ENCODE data around the gene ZFP36L1. TPM values are rescaled to one million over a fixed set of nuclear protein-coding genes. Genes with fewer than 3 reads are reported as not detected.

The ZFP36L1 gene
- total and polyA plus RNA-seq, 9 of the 15 experiments (the other 6 are each of a cell fraction or from before 2014, with no cell fraction given) = 1.3 to 26.6 (median 3.7) TPM

- TF ChIP-seq ZNF318 (IDR thresholded peaks at IDR 0.05; ENCODE audit: borderline replicate concordance in 1 of 2, low read depth in 1 of 2) = no peak
- TF ChIP-seq NFIX (CRISPR knock-in tag; IDR thresholded peaks at IDR 0.05; ENCODE audit: low read depth) = no peak
- no peak for TF ChIP-seq TCF7 (IDR thresholded peaks at IDR 0.05; ENCODE audit: borderline replicate concordance)
- TF ChIP-seq ZNF124 (CRISPR knock-in tag; IDR thresholded peaks at IDR 0.05) = no peak
- 0 out of 2 replicates have a peak, but pooled peaks have one; percentile 37 for TF ChIP-seq BRD4 (IDR thresholded peaks at IDR 0.05)
- peak; percentile 93 for TF ChIP-seq CEBPG (CRISPR knock-in tag; IDR thresholded peaks at IDR 0.05)
- TF ChIP-seq CEBPG (tag; conservative IDR thresholded peaks at IDR 0.05 in 1 of 2, IDR thresholded peaks at IDR 0.05 in 1 of 2) = peak; percentile 79 to 95
- TF ChIP-seq KDM1A (IDR thresholded peaks at IDR 0.05) = no peak
- no peak for TF ChIP-seq CEBPZ (IDR thresholded peaks at IDR 0.05; ENCODE audit: borderline replicate concordance, low read depth, low read length)
- TF ChIP-seq, protein P1, sequence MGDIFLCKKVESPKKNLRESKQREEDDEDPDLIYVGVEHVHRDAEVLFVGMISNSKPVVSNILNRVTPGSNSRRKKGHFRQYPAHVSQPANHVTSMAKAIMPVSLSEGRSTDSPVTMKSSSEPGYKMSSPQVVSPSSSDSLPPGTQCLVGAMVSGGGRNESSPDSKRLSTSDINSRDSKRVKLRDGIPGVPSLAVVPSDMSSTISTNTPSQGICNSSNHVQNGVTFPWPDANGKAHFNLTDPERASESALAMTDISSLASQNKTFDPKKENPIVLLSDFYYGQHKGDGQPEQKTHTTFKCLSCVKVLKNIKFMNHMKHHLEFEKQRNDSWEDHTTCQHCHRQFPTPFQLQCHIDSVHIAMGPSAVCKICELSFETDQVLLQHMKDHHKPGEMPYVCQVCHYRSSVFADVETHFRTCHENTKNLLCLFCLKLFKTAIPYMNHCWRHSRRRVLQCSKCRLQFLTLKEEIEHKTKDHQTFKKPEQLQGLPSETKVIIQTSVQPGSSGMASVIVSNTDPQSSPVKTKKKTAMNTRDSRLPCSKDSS (IDR thresholded peaks at IDR 0.05; ENCODE audit: low read depth, partially characterized antibody) = no peak
- TF ChIP-seq IRF2 (CRISPR knock-in tag; IDR thresholded peaks at IDR 0.05) = no peak
- TF ChIP-seq ZNF184 (CRISPR knock-in tag; IDR thresholded peaks at IDR 0.05) = no peak
- no peak for TF ChIP-seq ZNF3 (CRISPR knock-in tag; IDR thresholded peaks at IDR 0.05)
Measured at GRCh38 chr14:68749487-68750475, 43.1 kb downstream of the ZFP36L1 start (continued).
